GM19463 (cell line): ENCODE data around the gene ITGB2.
A peak's percentile ranks its signal among the peaks of the same experiment; 100 is the strongest.

Experiments
- ATAC-seq: cut with Tn5 transposase; IDR thresholded peaks from one replicate; pipeline ENCODE4 v1.9.1; 2021; ENCODE audit warnings: mild to moderate bottlenecking, moderate library complexity; ENCODE audit not compliant: unreplicated experiment

The ITGB2 gene

DNA sequence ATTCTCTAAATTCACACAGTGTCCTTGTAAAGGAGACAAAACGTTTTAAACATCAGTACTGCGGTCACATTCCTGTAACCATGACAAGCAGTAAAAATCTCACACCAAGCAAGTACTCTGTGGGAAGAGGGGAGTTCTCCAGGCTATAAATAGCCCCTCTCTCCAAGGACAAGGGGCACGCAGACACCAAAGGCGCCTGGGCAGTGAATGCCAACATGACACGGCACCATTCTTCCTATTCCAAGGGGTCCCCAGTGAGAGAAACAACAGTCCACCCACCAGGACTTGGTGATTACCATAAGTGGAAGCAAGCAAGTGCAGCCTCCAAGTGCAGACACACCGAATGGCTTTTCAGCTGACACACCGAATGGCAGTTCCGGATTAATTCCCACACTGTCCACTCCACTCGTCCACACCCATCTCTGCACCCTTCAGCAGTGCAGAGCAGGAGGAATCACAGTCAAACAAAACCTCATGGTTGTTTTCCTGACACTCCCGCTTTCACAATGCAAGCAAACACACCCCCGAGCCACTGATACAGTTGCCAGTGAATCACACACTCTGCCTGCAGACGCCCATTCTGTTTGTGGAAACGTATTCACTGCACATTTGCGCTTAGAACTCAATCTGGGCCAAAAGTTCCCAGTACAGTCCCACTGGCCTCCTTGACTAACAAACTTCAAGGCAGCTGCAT, 49.0 kb downstream of the ITGB2 start:
- ATAC-seq, result no peak

GRCh38 chr21:44870748-44871495, 49.8 kb downstream of the ITGB2 start:
- ATAC-seq, result no peak

DNA sequence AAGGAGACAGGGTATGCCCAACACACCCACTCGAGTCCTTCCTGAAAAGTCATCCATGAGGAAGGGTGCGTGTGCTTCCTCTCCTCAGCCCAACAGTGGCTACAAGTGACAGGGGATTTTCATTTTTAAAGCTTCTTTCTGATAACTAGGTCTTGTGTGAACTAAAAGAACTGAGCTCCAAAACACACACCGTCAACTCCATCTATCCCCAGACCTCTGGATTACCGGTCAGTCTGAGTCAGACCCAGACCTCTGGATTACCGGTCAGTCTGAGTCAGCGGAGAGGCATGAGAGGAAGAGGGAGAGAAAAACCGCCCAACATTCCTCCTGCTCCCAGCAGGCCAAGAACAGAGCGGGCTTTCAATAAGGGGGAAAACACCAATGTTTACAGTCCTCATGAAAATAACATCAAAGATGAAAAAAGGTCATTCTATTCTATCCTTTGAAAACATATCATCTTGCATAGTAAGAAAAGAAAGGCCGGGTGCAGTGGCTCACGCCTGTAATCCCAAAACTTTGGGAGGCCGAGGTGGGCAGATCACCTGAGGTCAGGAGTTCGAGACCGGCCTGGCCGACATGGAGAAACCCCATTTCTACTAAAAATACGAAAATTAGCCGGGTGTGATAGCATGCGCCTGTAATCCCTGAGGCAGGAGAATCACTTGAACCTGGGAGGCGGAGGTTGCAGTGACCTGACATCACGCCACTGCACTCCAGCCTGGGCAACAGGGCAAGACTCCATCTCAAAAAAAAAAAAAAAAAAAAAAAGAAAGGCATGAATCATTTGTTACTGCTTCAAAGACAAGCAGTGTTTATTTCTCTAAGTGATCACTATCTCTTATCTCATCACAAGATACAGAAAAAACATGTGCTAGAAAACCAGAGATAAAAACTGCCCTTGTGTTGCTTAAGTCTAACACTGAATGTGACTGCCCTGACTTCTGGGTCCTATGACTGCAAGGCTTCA, 50.6 kb downstream of the ITGB2 start:
- ATAC-seq, result no peak

DNA sequence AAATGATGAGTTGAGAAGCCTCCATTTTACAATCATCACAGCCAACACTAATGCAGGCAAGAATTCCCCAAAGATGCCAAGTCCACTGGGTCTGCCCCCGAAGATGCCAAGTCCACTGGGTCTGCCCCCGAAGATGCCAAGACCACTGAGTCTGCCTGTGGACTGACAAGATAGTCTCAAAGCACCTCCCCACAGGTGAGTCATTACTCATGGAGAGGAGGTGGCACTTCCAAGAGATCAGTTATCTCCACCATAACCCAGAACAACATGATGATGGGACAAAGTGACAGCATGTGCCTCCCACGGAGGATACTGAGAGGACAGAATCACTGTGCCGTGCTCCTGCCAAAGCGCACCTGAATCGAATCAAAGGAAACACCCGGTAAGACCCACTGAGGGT, 52.0 kb downstream of the ITGB2 start:
- ATAC-seq, result no peak

- no peak for ATAC-seq
Observed at GRCh38 chr21:44867999-44868700, 52.5 kb downstream of the ITGB2 start.

DNA sequence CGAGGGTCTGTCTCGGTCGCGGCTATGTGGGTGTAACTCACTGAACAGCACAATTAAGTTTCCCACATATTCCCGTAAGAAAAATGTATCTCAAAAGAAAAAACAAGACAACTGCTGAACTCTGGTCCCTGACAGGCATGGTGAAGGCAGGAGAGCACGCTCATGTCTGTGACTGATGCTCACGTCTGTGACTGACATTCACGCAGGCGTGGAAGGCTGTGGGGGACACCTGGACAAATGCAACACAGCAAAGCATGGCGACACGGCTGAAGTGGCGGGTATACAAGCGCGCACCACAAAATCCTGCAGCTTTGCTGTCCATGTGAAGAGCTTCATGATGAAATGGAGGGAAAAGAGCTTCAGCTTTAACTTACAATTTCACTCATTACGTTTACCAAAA, 53.2 kb downstream of the ITGB2 start:
- ATAC-seq, result no peak

- ATAC-seq, result no peak
Observed at GRCh38 chr21:44866780-44867179, 53.9 kb downstream of the ITGB2 start.

DNA sequence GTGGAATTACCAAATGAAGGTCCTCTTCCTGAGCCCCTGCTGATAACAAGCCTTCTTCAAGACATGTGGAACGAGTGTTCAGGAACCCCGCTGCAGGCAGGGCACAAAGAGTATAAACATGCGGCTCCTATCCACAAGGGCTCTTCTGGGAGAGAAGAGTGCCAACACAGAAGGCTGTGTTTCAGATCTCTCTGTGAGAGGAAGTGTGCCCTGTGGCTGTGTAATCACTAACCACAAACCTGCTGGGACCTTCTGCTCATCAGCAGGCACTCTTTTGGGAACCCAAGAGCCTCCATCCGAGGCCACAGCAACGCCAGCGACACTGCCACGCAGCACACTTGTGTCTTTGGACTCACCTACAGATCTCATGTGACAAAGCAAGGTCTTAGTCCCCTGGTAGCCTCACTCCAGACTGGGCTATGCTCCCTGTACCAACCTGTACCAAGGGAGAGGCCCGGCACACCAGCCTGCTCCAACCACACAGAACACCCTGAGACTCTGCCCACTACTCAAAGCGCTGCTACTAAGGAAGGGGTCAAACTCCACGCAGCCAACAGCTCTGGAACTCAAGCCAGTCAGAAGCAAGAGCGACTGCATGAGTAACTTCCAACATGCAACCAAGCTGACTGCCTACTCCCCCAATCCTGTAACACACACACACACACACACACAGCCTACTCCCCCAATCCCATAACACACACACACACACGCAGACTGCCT, 55.0 kb downstream of the ITGB2 start:
- ATAC-seq, result peak; percentile 63

DNA sequence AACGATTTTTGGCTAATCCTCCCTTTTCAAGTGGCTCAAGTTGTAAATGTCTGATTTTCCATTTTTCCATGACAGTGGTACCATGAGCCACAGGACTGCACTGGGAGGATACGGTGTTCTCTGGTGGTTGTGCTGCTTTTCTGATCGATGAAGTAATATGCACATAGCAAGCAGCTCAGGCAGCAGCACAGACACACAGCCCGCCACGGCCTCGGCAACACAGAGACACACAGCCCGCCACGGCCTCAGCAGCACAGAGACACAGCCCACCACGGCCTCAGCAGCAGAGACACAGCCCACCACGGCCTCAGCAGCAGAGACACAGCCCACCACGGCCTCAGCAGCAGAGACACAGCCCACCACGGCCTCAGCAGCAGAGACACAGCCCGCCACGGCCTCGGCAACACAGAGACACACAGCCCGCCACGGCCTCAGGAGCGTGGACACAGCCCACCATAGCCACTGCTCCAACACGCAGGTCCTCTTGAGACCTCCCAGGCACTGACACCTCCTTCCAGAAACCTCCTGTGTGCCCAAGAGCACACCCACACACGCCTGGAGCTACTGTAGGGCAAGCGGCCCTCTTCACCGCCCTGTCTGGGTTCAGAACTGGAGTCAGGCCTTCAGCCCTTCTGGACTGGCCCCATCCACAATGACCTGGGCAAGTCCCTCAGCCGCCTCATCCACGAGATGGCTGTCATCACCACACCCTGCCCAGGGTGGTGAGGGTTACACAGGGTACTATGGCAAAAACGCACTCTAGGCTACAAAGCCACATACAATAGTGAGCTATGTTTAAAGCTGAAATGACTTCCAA, 57.6 kb downstream of the ITGB2 start:
- ATAC-seq, result no peak

GRCh38 chr21:44858791-44859190, 61.9 kb downstream of the ITGB2 start:
- no peak for ATAC-seq

- ATAC-seq, result no peak
Observed at GRCh38 chr21:44858291-44858690, 62.4 kb downstream of the ITGB2 start.

DNA sequence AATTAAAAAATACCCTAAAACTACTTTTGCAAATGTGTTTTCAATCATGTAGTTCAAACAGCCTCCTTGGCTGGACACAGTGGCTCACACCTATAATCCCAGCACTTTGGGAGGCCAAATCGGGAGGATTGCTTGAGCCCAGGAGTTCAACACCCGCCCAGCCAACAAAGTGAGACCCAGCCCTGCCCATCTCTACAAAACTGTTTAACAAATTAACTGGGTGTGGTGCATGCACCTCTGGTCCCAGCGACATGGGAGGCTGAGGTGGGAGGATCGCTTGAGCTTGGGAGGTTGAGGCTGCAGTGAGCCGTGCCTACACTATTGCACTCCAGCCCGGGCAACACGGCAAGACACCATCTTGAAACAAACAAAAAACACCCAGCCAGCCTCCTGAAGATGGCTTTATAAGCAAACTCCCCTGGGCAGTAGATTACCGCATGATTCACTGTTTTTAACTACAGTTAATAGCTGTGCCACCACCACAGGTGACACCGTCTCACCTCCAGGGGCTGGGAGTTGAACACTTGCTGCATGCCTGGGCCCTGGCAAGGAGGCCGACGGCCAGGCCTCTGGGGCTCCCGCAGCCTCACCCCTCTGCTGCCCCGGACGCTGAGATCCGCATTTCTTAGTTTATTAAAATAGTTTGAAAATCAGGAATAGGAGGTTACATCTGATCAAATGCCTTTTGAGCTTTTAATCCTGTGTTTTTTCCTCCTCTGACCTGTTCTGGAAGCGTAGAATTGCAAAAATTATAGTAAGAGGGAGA, 63.4 kb downstream of the ITGB2 start:
- no peak for ATAC-seq

- ATAC-seq, result no peak
Observed at GRCh38 chr21:44856131-44856530, 64.6 kb downstream of the ITGB2 start.

- no peak for ATAC-seq
Observed at GRCh38 chr21:44855572-44855971, 65.1 kb downstream of the ITGB2 start.

DNA sequence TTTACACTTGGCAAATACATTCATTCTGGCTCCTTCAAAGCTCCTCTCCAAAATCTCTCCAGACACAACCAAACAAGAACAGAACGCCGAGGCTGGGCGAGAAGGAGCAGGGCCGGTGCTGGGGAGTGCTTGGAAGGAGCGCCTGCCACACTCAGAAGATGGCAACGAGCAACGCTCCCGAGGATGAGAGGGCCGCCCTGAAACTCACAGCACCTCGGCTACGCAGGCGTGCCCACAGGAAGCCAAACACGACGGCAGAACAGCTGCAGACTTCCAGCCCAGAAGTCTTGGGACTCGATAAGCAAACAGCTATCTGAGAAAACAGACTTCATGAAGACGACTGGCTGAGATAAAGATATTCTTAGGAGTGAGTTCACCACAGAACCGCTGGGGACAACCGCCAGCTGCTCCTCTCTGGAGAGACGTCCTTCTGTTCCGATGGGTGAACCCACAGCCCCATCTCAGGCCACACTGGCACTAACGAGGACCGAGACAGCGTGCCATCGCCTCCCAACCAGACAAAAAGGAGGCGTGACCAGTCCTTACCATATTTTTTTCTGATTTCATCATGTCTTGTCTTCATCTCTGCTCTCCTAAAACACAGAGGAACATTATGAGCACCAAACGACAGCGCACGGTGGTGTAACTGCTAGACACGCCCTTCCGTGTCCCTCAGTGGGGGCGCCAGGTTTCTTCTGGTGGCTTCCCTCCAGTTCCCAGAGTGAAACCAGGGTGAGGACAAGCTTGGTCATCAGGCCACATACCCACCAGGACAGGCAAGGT, 65.8 kb downstream of the ITGB2 start:
- no peak for ATAC-seq

GRCh38 chr21:44854391-44854663, 66.4 kb downstream of the ITGB2 start:
- no peak for ATAC-seq

GRCh38 chr21:44853601-44854390, 66.9 kb downstream of the ITGB2 start:
- no peak for ATAC-seq
